HS-5 (cell line): Measurements from ENCODE around the gene ASPN.
"Not testable (repeated sequence)": the region's sequence is repeated elsewhere in the genome, so short reads cannot be mapped to it uniquely, and the experiment has no call there.

Experiments used
- DNase-seq: peaks from one replicate; pipeline ENCODE4 v3.0.0-alpha.2; 2012; ENCODE audit warnings: low read depth

Gene ASPN

DNA sequence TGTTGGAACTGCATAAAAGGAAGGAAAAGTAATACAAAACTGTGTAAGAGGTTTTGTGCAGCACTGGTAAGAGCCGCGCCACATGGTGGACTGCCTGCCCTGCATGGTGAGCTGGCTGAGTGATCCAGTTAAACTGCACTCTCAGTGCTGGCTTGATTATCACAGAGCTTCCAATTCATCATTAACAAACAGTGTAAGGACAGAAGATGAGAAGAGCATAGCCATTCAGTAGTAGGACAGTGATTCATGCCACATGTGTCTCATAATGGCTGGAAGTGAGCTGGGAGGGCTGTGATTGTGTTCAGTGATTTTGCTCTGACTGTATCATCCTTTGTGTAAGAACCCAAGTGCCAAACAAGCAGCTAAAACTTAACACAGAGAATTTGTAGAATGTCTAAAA lies 14.1 kb downstream of the ASPN start:
- no peak for DNase-seq

DNA sequence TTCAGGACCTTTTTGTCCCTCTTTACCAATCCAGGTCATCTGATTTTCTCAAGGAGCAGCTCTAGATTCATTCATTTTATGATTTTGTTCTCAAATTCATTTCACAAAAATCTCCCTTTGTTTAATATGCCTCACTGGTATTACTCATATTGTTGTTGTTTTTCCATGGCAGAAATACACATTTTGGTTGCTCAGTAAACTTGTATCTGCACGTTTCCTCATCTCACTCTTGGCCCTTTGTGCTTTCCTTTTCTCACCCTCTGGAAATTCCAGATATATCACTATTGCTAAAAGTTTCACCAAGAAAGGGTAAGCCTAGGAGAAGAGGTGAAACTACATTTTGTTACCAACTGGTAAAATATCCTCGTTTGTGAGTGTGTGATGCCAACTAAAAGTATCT lies 14.8 kb downstream of the ASPN start:
- DNase-seq, result no peak

DNA sequence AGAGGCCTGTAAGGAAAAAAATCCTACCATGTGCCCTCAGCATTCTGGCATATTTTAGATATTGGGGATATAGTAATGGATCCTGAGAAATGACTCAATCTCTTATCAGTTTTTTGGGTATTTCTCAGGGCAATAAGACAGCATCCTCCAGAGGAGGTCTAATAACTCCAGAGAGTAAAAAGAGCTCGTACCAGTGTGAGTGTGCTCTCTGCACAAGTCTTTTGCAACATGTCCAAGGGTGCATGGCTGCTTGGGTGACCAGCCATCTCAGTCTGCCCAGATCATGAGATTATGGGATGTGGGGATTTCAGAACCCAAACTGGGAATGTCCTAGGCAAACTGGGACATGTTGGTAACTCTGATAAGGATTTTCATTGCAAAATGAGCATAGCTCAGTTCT lies 15.3 kb downstream of the ASPN start:
- no peak for DNase-seq

DNA sequence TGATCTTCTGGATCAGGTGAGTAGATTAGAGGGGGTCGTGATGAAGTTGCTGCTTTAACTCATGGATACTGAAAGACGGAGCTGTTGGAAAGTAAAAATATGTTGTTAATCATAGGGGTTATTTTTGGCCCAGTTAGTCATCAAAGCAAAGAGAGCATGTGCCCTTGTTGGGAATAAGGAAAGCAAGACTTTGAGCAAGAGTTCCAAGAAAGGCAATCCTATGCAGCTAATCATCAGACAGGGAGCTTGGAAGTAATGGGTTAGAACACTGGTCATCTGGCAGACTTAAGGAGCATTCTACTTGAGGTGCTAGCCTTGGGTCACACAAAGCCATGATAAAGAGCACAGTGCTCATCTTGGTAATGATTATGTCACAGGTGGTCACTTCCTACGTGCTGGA lies 18.3 kb downstream of the ASPN start:
- DNase-seq, result peak; percentile 66

DNA sequence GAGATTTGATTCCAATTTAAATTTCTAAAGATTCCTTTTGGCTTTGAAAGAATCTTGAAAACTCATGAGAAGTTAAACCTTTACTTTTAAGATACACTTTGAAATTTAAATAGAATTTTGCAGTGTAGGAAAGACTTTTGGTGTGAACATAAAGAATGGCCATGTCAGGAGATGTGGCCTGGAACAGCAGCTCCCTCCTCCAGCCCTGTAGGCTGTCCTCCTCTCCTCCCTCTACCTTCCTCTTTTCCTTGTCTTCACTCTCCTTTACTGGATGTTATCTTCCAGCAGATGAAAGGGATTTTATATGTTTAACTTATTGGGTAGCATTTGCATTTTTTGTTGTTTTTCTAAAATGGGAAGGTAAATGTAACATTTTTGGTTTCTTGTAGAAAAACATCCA lies 18.9 kb downstream of the ASPN start:
- DNase-seq, result no peak

DNA sequence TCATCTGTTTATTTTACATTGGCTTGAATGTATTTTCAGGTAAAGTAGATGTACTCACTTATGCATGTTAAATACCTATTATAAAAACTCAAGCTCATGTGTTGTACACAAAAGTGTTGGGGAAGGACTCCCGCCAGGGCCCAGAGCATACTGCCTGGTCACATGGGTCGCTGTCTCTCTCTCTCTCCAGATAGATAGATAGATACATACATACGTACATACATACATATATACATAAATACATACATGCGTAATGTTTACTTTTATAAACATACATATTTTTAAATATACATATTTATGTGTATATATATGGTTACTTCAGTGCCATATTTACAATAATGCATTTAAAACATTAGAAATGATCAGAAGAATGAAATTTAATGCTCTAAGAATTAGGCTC lies 24.7 kb downstream of the ASPN start:
- DNase-seq, result no peak

DNA sequence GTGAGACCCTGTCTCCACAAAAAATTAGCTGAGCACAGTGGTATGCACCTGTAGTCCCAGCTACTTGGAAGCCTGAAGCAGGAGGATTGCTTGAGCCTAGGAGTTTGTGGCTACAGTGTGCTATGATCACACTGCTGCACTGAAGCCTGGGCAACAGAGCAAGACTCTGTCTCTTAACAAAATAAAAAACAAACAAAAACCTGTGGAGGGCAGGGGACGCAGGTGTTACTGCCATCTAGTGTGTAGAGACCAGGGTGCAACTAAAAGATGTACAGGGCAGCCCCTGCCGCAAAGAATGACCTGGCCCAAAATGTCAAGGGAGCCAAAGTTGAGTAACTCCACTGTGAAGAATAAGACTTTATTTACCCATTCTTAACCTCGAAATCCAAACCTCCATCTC lies 27.1 kb downstream of the ASPN start:
- DNase-seq, result no peak

DNA sequence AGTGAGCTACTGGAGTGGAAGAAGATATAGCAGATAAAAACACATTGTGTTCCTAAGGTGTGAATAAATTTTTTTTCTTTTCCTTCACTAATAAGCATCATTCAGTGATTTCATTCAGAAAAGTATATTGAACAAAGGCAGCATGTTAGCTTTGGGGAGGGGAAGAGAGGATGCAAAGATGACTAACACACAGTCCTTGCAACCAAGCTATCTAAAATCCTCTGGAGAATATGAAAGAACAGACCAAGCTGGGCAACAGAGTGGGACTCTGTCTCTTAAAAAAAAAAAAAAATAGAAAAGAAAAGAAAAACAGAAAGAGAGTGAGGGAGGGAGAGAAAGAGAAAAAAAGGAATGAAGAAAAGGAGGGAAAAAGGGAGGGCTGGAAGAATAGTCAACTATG lies 35.8 kb downstream of the ASPN start:
- DNase-seq, result no peak

DNA sequence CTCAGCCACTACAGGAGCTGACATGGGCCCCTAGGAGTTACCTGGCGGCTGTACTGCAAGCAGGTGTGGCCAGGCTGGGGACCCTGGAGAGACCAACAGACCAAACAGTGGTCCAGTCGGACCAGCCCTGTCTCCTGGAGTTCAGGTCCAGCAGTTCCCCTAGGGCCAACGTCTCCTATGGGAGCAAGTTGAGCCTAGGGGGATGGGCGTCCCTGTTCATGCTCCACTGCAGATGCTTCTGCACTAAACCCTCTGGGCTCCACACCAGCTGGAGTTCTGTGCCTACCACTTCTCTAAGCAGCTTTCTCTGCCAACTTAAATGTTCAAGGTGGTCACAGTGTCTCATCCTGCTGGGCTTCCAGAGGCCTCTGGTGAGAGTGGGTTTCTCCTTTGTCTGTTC lies 37.5 kb downstream of the ASPN start:
- no peak for DNase-seq

DNA sequence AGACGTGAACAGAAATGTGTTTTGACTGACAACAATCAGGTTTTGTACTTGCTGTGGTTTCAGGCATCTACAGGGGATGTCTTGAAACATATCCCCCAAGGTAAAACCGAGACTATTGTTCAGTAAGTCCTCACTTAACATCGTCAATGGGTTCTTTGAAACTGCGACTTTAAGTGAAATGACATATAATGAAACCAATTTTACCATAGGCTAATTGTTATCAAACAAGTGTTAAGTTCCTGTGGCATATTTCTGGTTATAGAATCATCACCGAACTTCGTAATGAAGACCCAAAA lies 41.6 kb downstream of the ASPN start:
- no peak for DNase-seq

DNA sequence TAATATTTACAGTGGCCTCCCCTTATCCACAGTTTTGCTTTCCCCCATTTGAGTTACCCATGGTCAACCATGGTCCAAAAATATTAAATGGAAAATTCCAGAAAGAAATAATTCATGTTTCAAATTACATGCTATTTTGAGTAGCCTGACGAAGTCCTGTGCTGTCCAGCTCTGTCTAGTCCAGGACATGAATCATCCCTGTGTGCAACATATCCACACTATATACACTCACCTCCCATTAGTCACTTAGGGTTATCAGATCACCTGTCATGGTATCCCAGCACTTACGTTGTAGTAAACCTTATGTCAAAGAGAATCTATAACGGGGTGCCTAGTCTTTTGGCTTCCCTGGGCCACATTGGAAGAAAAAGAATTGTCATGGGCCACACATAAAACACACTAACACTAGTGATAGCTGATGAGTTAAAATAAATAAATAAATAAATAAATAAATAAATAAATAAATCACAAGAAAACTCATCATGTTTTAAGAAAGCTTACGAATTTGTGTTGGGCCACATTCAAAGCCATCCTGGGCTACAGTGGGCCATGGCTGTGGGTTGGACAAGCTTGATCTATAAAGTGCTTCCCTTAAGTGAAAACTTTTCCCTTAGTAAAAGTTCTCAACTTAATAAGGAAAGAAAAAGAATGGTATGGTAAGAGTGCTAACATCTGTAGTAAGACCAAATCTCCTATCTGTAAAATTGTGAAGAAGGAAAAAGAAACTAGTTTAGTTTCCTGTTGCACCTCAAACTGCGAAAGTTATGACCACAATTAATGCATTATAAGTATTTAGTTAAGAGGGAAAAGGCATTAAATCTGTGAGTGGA lies 42.2 kb downstream of the ASPN start:
- DNase-seq, result no peak

DNA sequence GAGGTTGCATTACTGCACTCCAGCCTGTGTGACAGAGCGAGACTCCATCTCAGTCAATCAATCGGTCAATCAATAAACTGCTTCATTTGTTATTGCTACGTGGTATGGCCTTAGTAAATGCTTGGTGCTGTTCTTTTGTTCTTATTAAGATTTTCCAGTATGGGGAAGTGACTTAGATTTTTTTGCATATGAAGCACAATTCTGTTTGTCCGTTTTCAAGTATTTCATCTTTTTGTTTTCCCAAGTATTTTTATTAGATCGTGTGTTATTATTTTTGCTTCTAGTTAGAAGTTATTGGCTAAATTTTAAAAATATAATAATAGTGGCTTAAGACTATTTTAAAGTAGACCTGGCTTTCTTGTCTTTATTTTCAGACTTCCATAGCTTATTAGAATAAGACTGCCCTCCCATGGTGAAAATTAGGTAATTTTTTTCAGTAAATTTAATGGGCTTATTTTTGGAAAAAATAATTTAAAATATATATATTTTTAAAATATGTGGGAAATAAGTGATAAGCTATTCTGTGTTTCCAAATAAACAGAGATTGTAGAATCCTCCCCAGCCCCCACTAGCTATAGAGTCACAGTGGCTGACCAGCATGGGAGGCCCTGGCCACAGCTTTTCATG lies 43.3 kb downstream of the ASPN start:
- DNase-seq, result no peak

DNA sequence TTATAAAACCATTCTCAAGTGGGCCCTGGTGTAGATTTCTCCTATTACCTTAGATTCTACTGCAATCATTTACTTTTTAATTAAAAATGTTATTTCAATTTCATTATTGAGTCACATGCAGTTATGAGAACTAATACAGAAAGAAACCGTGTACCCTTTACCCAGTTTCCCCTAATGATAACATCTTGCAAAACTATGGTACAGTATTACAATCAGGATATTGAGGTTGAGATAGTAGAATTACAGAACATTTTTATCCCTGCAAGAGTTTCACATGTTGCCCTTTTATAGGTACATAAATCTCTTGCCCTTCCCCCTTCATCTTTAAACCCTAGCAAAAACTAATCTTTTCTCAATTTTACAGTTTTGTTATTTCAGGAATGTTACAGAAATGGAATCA lies 47.0 kb downstream of the ASPN start:
- DNase-seq, result no peak

DNA sequence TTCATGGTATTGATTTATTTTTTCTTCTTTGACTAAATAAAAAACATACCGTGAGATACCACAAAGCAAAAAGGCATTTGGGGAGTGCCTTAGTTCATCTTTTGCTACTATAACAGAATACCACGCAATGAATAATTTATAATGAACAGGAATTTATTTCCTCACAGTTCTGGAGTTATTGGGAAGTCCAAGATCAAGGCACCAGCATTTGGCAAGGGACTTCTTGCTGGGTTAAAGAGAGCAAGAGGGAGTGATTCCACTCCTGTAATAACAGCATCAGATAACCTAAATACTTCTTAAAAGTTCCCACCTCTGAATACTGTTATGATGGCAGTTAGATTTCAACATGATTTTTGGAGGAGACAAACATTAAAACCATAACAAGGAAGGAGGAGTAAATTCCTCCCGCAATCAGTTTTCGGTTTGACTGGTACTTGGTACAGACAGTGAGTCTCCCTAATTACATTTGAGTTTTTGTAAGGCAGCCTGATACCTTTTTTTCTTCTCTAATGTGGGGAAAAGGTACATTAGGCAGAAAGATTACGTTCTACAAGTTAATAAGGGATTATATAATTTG lies 49.2 kb downstream of the ASPN start:
- DNase-seq, result no peak

DNA sequence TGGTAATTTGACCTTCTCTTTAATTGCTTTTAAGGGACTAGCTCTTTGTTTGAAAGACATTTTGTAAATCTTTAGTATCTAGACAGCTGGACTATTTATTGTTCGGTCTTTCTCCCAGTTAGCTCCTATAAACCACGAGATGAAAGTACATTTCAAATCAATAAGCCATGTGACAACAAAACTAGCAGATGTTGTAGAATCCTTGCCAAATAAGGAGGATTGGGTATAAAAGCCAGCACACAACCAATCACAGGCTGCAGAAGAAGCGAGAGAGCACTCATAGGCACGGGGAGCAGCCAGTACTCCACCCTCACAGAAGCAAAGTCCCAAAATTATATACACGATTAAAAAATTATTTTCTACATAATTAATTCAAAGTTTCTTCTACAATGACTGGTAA lies 50.0 kb downstream of the ASPN start:
- DNase-seq, result no peak

DNA sequence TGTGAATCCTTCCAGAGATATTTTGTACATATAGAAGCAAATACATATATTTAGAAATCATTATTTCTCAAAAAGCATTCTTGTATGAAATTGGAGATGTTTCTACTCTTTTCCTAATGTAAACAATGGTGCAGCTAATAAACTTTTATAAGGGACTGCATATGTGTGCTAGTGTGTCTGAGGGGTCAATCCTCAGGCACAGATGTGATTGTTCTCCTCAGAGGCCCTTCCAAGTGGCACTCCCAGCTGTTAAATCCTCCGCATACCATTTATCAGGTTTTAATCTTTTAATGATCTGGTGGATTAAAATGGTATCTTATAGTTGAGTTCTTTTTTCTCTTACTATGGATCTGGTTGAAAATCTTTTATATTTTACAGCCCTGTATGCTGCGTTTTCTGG lies 52.5 kb downstream of the ASPN start:
- no peak for DNase-seq

DNA sequence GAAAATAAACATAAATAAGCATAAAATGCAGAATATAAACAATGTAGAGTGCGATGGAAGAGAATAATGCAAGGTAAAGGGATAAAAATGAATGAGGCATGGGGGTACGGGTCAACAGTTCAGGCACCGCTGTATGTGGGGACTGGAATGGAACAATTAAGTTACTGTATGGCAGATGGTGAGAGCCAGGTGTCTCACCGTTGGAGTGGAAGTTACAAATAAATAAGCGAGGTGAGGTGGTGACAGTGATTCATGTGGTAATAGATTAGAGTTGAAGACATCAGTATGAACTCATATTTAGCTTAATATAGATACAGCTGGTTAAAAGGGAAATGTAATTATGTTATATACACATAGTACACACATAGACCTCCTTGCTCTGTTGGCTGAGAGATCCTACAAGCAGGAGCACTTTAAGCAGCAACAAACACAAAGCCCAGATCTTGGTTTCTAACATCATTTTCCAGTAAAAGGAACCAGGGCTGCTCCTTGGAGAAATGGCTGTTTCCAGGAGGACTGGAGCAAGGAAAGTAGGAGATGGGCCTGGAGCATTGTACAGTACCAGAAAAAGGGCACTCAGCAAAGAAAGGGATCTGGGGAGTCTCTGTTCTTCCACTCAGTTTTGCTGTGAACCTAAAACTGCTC lies 55.7 kb downstream of the ASPN start:
- no peak for DNase-seq

DNA sequence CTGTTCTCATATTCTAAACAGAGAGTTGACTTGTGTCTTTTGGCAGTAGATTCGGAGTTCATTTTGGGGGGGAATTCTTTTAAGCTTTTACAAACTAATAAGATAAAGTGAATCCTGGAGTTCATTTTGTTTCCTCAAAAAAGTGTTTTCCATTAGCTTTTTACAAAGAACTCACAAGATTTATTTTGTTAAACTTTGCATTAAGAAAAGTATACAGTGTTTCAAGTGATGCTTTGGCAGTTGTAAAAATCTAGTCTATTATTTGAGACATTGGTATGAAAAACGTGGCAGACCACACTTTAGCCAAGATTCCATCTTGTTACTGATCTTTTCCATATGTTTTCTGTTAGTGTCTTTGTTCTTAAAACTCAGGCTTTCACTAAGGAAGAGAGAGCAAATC lies 56.8 kb downstream of the ASPN start:
- no peak for DNase-seq

DNA sequence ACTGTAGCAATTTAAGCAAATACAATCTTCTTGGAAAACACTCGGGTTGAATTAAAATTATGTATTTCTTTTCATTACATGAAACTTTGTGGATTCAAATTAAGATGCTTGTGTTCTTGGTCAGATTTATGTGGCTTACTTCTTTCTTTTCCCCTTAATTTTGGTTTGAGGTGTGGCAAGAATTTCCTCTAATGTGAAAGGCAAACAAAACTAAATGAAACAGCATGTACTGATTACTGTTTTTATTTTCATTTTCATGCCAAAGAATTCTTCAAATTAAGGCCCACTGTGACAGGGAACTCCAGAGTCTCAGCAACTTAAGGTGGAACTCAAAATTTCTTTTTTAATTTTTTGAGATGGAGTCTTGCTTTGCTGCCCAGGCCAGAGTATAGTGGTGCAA lies 58.0 kb downstream of the ASPN start, which contains the start of gene OMD:
Gene OMD (minus strand): TSS at position 132 of the 400 bp plus-strand sequence. CDS start 6,913 bp downstream, outside the sequence.
- DNase-seq, result no peak

DNA sequence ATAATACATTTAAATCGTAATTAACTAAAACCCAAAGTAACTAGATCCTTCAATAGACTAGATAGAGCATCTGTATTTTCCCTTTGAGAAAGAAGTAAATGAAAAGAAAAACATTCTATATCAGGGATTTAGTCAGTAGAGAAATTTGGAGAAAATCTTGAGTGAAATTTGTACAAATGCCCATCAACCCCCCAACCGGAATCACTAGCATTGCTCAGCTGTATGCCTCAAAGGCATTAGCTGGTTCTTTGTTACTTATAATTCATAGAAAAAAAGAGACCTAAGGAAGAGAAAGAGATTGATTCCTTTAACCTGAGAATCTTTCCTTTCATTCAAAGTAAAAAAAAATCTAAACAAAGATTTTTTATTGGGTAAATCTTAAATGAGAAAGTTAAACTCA lies 58.7 kb downstream of the ASPN start:
- DNase-seq, result no peak

DNA sequence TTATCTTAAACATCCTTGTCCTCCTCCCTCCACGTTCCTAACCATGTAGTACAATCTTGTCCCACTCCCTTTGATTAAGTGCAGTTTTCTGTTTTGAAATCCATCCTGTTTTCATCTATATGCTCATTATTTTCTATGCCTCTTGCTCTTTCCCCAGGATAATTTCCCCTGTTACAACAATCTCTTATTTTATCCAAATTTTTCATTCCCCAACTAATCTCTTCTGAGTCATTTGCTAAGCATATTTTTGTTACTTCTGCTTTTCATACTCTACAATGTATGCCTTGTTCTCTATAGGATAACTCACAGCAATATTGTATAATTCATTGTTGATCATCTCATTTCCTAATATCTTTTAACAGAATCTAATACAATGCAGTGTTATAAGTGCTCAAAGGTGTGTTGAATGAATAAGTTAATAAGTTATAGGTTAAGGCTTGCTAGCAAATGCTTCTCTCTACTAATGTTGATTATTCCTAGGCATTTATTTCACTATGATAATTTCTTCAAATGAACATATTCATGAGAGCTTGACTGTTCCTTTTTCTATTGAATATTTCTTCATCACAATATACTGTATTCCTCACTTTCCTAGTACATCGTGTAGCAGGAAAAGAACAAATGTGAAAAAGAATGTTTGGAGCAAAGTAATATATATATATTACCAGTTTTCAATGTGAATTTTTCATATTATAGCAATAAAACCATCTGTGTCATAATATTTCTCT lies 59.5 kb downstream of the ASPN start:
- DNase-seq, result no peak

DNA sequence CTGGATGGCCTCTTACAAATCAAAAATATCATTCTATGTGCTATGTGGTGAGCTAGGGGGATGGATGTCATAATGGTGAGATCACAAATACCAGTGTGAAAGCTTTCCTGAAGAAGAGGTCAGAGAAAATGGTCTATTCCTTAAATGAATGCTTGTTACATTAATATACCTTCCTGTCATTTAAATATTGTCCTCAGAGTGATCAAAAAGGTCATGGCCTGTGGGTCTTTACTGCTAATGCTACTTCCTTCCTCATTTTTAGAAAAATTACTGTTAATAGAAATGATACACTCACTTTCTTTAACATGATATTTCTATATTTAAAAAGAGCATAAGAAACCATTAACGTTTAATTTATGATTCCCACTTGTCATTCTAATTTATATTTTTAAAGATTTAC lies 67.7 kb downstream of the ASPN start:
- DNase-seq, result no peak

DNA sequence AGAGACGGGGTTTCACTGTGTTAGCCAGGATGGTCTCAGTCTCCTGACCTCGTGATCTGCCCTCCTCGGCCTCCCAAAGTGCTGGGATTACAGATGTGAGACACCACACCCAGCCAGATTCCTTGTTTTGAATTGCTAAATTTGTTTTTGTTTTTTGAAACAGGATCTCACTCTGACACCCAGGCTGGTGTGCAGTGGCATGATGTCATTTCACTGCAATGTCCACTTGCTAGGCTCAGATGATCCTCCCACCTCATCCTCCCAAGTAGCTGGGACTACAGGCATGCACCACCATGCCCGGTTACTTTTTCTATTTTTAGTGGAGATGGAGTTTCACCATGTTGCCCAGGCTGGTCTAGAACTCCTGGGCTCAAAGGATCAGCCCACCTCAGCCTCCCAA lies 71.1 kb downstream of the ASPN start:
- not testable (repeated sequence) for DNase-seq
